Natural killer cell (primary cell): ENCODE results near the gene LACTBL1. TPM values are rescaled to one million over a fixed set of nuclear protein-coding genes. Genes with fewer than 3 reads are reported as not detected.
"Not testable (repeated sequence)": the region's sequence is repeated elsewhere in the genome, so short reads cannot be mapped to it uniquely, and the experiment has no call there.

Experiments used
- ATAC-seq, 3 donors: fragments of 150-1000 bp in 2 of 3; fragments of 200-7000 bp in 1 of 3; cut with Tn5 transposase; 1 replicate in 1 of 3; 2 replicates in 2 of 3; pipeline ENCODE4 v1.10.0; 2021; ENCODE audit warnings: mild to moderate bottlenecking in 2 of 3, moderate library complexity in 2 of 3
- DNase-seq, 2 donors: peaks; one replicate each; pipeline versions ENCODE4 v3.0.0 to v3.0.0-alpha.2; 2013 to 2021; ENCODE audit warnings: mixed read lengths in 1 of 2
- H3K27ac ChIP-seq: one replicate; pipeline ENCODE4 v1.5.1; 2013; ENCODE audit warnings: mild to moderate bottlenecking, low read length
- H3K27me3 ChIP-seq: one replicate; pipeline ENCODE4 v1.6.1; 2013; ENCODE audit warnings: low read length; ENCODE audit not compliant: control insufficient read depth, insufficient read depth
- H3K36me3 ChIP-seq: one replicate; pipeline ENCODE4 v1.6.1; 2013; ENCODE audit warnings: low read length; ENCODE audit not compliant: control insufficient read depth, insufficient read depth
- H3K4me1 ChIP-seq: one replicate; pipeline ENCODE4 v1.6.1; 2013; ENCODE audit warnings: low read length; ENCODE audit not compliant: control insufficient read depth, insufficient read depth
- H3K4me3 ChIP-seq: one replicate; pipeline ENCODE4 v1.5.1; 2013; ENCODE audit warnings: low read length
- H3K9me3 ChIP-seq: one replicate; pipeline ENCODE4 v1.6.1; 2013; ENCODE audit warnings: low read length; ENCODE audit not compliant: control insufficient read depth, insufficient read depth
- H3K27ac Mint-ChIP-seq, 2 donors: one replicate each; pipeline ENCODE4 v1.8.0; 2022; ENCODE audit warnings: mild to moderate bottlenecking in 2 of 2, mixed read lengths in 2 of 2, moderate library complexity in 1 of 2
- H3K27me3 Mint-ChIP-seq, 2 donors: one replicate each; pipeline ENCODE4 v1.8.0; 2022; ENCODE audit warnings: low read depth in 2 of 2, mixed read lengths in 2 of 2
- H3K36me3 Mint-ChIP-seq: one replicate; pipeline ENCODE4 v1.8.0; 2022; ENCODE audit warnings: mixed read lengths
- H3K4me1 Mint-ChIP-seq, 2 donors: one replicate each; pipeline ENCODE4 v1.8.0; 2022; ENCODE audit warnings: mixed read lengths in 2 of 2
- H3K4me3 Mint-ChIP-seq: one replicate; pipeline ENCODE4 v1.8.0; 2022; ENCODE audit warnings: mild to moderate bottlenecking, moderate library complexity, mixed read lengths
- H3K9me3 Mint-ChIP-seq, 2 donors: one replicate each; pipeline ENCODE4 v1.8.0; 2022; ENCODE audit warnings: mixed read lengths in 2 of 2
- WGBS: methylation state at CpG from one replicate; pipeline ENCODE4 v1.1.7; 2013; ENCODE audit warnings: missing lambda C conversion rate; ENCODE audit not compliant: insufficient coverage; 5-methylcytosine and 5-hydroxymethylcytosine counted together
- intact Hi-C: fragments of 100-400 bp; cut with micrococcal nuclease; formaldehyde crosslinking; loops from one replicate; pipeline ENCODE4 v1.14.2; 2022
- total RNA-seq, 4 donors: library from RNA; stranded (reverse); fragments of 120-200 nt in 1 of 4; gene quantifications; one replicate each; pipeline versions ENCODE4 v1.2.3 to v1.2.4, GENCODE V29; 2013 to 2022
- TF ChIP-seq, protein P1 (sequence below): fragments of 200-600 bp; IDR thresholded peaks from one replicate; pipeline ENCODE4 v1.8.0; 2022; ENCODE audit warnings: antibody characterized with exemption

The LACTBL1 gene
- total RNA-seq, 3 donors from 2014 or later (not counting 1 experiment from before 2014, with no cell fraction given) = not detected

DNA sequence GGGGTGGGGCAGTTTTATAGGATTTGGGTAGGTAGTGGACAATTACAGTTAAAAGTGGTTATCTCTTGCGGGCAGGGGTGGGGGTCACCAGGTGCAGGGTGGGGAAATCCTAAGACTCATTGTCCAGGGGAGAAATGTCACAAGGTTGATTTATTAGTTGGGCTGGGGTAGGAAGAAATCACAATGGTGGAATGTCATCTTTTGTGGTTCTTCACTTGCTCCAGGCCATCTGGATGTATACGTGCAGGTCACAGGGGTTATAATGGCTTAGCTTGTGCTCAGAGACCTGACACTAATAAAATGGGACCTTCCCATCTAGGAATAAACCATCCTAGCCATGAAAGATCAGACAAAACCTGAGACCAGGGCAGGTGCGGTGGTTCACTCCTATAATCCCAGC lies 31.4 kb upstream of the LACTBL1 start:
- 91% methylated on average over 3 of the region's 3 CpGs for WGBS
- Mint-ChIP-seq H3K4me3 (no peak overlapping the region), H3K4me1 (no peaks in the 10 kb centered on the region), H3K36me3 (no peaks in the 10 kb centered on the region), H3K9me3 (no peaks in the 10 kb centered on the region), H3K27ac (no peak overlapping the region), H3K27me3 (no peaks in the 10 kb centered on the region)
- Histone ChIP-seq H3K9me3 (peaks cover 9% of the 10 kb centered on the region), H3K27ac (no peak overlapping the region), H3K27me3 (no peaks in the 10 kb centered on the region), H3K36me3 (no peaks in the 10 kb centered on the region), H3K4me1 (no peaks in the 10 kb centered on the region), H3K4me3 (no peak overlapping the region)
- TF ChIP-seq, protein P1, sequence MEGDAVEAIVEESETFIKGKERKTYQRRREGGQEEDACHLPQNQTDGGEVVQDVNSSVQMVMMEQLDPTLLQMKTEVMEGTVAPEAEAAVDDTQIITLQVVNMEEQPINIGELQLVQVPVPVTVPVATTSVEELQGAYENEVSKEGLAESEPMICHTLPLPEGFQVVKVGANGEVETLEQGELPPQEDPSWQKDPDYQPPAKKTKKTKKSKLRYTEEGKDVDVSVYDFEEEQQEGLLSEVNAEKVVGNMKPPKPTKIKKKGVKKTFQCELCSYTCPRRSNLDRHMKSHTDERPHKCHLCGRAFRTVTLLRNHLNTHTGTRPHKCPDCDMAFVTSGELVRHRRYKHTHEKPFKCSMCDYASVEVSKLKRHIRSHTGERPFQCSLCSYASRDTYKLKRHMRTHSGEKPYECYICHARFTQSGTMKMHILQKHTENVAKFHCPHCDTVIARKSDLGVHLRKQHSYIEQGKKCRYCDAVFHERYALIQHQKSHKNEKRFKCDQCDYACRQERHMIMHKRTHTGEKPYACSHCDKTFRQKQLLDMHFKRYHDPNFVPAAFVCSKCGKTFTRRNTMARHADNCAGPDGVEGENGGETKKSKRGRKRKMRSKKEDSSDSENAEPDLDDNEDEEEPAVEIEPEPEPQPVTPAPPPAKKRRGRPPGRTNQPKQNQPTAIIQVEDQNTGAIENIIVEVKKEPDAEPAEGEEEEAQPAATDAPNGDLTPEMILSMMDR = no peak
- ATAC-seq = no peak
- intact Hi-C loops = no loop called here
- DNase-seq = no peak

DNA sequence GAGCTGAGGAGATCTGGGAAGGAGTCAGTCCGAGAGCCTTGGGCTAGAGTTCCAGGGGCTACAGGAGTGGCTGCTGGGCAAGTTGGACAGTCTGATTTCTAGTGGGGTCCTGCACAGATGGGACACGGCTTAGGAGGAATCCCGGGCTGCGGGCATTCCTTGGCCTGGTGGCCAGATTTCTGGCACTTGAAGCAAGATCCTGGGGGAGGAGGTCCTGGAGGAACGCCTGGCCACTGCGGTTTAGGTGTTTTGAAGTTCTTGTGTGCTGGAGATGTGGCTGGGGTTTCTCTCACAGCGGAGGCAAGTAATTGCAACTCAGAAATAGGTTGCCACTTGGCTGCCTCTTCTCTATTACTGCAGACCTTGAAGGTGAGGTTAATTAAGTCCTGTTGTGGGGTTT lies 29.6 kb upstream of the LACTBL1 start:
- H3K36me3 ChIP-seq, H3K4me3 ChIP-seq, H3K4me3 Mint-ChIP-seq, H3K9me3 Mint-ChIP-seq, H3K4me1 ChIP-seq, H3K4me1 Mint-ChIP-seq, H3K27ac ChIP-seq, H3K9me3 ChIP-seq, DNase-seq, ATAC-seq, intact Hi-C loops, H3K36me3 Mint-ChIP-seq, H3K27me3 Mint-ChIP-seq, H3K27ac Mint-ChIP-seq, H3K27me3 ChIP-seq: not testable (repeated sequence)
- 91% methylated on average over 7 of the region's 7 CpGs for WGBS

DNA sequence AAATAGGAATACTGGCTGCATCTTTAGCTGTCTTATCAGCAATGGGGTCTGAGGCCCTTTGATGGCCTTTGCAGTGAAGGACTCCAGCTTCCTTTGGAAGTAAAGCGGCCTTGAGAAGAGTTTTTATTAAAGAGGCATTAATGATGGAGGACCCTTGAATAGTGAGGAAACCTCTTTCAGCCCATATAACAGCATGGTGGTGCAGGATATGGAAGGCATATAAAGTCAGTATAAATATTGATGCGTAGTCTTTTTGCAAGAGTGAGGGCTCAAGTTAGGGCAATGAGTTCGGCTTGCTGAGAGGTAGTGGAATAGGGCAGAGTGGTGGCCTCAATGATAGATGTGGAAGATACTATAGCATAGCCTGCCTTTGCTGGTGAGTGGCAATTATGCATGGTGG lies 27.5 kb upstream of the LACTBL1 start:
- 97% methylated on average over 3 of the region's 3 CpGs for WGBS
- H3K4me1 Mint-ChIP-seq, H3K36me3 Mint-ChIP-seq, H3K27ac ChIP-seq, H3K9me3 Mint-ChIP-seq, H3K27me3 Mint-ChIP-seq, DNase-seq, H3K36me3 ChIP-seq, H3K4me1 ChIP-seq, H3K27me3 ChIP-seq, ATAC-seq, H3K4me3 ChIP-seq, H3K9me3 ChIP-seq, intact Hi-C loops, H3K4me3 Mint-ChIP-seq, H3K27ac Mint-ChIP-seq: not testable (repeated sequence)

DNA sequence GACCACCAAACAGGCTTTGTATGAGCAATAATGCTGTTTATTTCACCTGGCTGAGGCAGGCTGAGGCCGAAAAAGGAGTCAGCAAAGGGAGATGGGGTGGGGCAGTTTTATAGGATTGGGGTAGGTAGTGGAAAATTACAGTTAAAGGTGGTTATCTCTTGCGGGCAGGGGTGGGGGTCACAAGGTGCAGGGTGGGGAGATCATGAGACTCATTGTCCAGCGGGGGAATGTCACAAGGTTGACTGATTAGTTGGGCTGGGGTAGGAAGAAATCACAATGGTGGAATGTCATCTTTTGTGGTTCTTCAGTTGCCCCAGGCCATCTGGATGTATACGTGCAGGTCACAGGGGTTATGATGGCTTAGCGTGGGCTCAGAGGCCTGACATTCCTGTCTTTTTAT lies 24.9 kb upstream of the LACTBL1 start:
- ATAC-seq, DNase-seq, intact Hi-C loops, H3K27me3 ChIP-seq, H3K27ac ChIP-seq, H3K4me1 Mint-ChIP-seq, H3K9me3 Mint-ChIP-seq, H3K27me3 Mint-ChIP-seq, H3K4me1 ChIP-seq, H3K4me3 Mint-ChIP-seq, H3K36me3 ChIP-seq, H3K27ac Mint-ChIP-seq, H3K9me3 ChIP-seq, H3K36me3 Mint-ChIP-seq, H3K4me3 ChIP-seq: not testable (repeated sequence)
- 83% methylated on average over 5 of the region's 5 CpGs for WGBS

DNA sequence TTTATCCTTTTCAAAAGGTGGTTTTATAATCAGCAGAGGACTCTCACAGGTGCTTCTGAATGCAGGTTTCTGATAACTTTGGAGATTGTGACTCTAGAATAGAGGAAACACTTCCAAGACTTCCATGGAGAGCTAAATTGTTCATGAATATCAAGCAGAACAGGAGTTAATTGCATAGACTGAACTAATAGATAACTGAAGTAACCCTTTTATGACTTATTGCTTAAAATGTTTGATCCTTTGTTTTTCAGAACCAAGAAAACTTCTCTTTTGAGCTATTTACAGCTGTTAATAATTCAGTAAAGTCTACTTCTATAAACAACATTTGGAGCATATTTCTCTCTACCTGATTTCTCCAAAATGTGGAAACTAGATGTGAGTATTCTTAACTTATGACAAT lies 23.1 kb upstream of the LACTBL1 start:
- no peaks in the 10 kb centered on the region for H3K36me3 ChIP-seq
- no peak overlapping the region for H3K4me3 Mint-ChIP-seq
- H3K27me3 Mint-ChIP-seq = peaks cover 0 to 2% of the 10 kb centered on the region in 2 donors
- DNase-seq (no peak), ATAC-seq (no peak)
- no peaks in the 10 kb centered on the region for H3K9me3 Mint-ChIP-seq
- TF ChIP-seq, protein P1 = no peak
- intact Hi-C loops = no loop called here
- no peaks in the 10 kb centered on the region for H3K36me3 Mint-ChIP-seq
- no peaks in the 10 kb centered on the region for H3K4me1 ChIP-seq
- no peak overlapping the region for H3K4me3 ChIP-seq
- H3K4me1 Mint-ChIP-seq = no peaks in the 10 kb centered on the region
- H3K27ac Mint-ChIP-seq = no peak overlapping the region
- peaks cover 9% of the 10 kb centered on the region for H3K9me3 ChIP-seq
- H3K27ac ChIP-seq = no peak overlapping the region
- no peaks in the 10 kb centered on the region for H3K27me3 ChIP-seq

DNA sequence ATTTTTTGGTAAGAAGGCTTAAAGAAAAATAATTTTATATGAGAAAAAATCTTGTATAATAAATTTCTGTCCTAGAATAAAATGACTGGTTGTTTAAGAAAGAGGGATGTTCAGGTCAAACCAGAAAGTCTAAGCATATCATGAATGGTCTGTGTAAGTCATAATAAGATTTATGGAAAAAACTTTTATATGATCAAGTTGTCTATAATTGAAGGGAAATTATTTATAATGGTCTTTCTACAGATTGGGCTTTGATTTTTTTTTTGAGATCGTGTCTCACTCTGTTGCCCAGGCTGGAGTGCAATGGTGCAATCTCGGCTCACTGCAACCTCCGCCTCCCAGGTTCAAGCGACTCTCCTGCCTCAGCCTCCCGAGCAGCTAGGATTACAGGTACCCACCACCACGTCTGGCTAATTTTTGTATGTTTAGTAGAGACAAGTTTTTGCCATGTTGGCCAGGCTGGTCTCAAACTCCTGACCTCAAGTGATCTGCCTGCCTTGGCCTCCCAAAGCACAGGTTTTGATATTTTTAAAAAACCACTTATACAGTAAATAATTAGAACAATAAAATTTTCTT lies 20.6 kb upstream of the LACTBL1 start:
- H3K4me1 Mint-ChIP-seq, DNase-seq: not testable (repeated sequence)

DNA sequence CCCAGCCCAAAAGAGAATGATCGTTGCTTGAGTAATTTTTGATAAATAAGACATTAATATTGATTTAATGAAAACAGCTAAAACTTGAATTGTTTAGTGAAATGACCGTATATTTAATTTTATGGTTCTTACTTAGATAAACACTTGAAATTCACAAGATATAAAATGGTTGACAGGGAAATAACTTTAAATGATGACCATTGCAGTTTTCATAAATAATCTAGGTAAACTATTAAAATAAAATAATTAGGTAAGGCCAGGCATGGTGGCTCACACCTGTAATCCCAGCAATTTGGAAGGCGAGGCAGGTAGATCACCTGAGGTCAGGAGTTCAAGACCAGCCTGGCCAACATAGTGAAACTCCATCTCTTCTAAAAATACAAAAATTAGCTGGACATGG lies 19.7 kb upstream of the LACTBL1 start:
- intact Hi-C loops, H3K36me3 Mint-ChIP-seq, ATAC-seq, H3K4me3 ChIP-seq, H3K27me3 ChIP-seq, DNase-seq, H3K9me3 ChIP-seq, H3K4me1 ChIP-seq, H3K27me3 Mint-ChIP-seq, H3K27ac ChIP-seq, H3K36me3 ChIP-seq, H3K9me3 Mint-ChIP-seq, H3K4me1 Mint-ChIP-seq, H3K27ac Mint-ChIP-seq, H3K4me3 Mint-ChIP-seq: not testable (repeated sequence)
- WGBS = 94% methylated on average over 1 of the region's 3 CpGs

More for the DNA sequence above, 20.6 kb upstream of the LACTBL1 start:
- H3K27me3 ChIP-seq, H3K9me3 Mint-ChIP-seq, H3K36me3 Mint-ChIP-seq, H3K9me3 ChIP-seq, H3K27me3 Mint-ChIP-seq, intact Hi-C loops, ATAC-seq, H3K27ac ChIP-seq, H3K4me3 Mint-ChIP-seq, H3K27ac Mint-ChIP-seq, H3K4me1 ChIP-seq, H3K36me3 ChIP-seq, H3K4me3 ChIP-seq: not testable (repeated sequence)
- WGBS = 84% methylated on average over 6 of the region's 6 CpGs
